ENCODE data around the gene TAS2R41.
"Not testable (repeated sequence)": the region's sequence is repeated elsewhere in the genome, so short reads cannot be mapped to it uniquely, and the experiment has no call there.

DNA sequence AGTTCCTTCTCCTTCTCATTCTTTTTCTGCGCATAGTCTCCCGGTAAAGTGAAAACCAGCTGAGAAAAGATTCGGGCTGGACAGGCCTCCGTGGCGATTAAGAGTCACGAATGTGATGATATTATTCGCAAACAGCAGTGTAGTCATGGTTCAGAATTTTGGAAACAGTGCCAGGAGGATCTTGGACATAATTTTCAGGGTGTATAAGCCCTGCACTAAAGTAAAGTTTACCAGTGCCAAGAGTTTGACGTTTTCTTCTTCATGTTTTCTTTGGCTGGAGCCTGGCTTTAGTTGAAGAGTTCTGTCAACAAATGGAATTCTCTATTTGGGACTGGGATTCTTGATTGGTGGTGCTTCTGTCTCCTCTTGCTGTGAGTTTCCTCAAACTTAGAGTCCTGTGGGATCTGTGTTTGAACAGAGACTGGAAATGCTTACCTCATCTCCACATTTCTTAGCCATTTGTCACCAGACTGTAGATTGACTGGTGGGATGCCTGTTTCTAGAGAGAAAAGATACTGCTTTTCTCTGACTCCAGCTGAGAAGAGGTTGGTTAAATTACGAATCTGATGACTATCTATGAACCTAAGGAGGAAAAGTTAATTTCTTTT lies 44.7 kb downstream of the TAS2R41 start:
- TF ChIP-seq, protein P1, sequence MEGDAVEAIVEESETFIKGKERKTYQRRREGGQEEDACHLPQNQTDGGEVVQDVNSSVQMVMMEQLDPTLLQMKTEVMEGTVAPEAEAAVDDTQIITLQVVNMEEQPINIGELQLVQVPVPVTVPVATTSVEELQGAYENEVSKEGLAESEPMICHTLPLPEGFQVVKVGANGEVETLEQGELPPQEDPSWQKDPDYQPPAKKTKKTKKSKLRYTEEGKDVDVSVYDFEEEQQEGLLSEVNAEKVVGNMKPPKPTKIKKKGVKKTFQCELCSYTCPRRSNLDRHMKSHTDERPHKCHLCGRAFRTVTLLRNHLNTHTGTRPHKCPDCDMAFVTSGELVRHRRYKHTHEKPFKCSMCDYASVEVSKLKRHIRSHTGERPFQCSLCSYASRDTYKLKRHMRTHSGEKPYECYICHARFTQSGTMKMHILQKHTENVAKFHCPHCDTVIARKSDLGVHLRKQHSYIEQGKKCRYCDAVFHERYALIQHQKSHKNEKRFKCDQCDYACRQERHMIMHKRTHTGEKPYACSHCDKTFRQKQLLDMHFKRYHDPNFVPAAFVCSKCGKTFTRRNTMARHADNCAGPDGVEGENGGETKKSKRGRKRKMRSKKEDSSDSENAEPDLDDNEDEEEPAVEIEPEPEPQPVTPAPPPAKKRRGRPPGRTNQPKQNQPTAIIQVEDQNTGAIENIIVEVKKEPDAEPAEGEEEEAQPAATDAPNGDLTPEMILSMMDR (IDR thresholded peaks at IDR 0.05; ENCODE audit: insufficient read depth, low read depth, low read length) = not testable (repeated sequence)
- TF ChIP-seq EZH2 (IDR thresholded peaks at IDR 0.05; ENCODE audit: insufficient read depth, low read length) = not testable (repeated sequence)
